Mesenchymal stem cell (in vitro differentiated cells and primary cell): Measurements from ENCODE around the gene IWS1.
"Not testable (repeated sequence)": the region's sequence is repeated elsewhere in the genome, so short reads cannot be mapped to it uniquely, and the experiment has no call there.

Experiments
- DNase-seq: peaks from one replicate; pipeline ENCODE4 v3.0.0-alpha.2; 2013
- H2AFZ ChIP-seq: one replicate; pipeline ENCODE4 v1.6.1; 2013; ENCODE audit warnings: low read depth, mild to moderate bottlenecking, control low read depth, inconsistent platforms, low read length, moderate library complexity
- H2AK5ac ChIP-seq: 2 replicates; pipeline ENCODE4 v1.6.1; 2013; ENCODE audit warnings: low read length, moderate library complexity, mild to moderate bottlenecking, inconsistent platforms; ENCODE audit not compliant: severe bottlenecking
- H2BK120ac ChIP-seq: one replicate; pipeline ENCODE4 v1.6.1; 2013; ENCODE audit warnings: low read depth, mild to moderate bottlenecking, inconsistent platforms, low read length, moderate library complexity
- H2BK12ac ChIP-seq, 2 experiments: one replicate each; pipeline ENCODE4 v1.6.1; 2013; ENCODE audit warnings: inconsistent platforms in 2 of 2, low read length in 2 of 2, mild to moderate bottlenecking in 2 of 2, moderate library complexity in 2 of 2, control low read depth in 1 of 2
- H2BK15ac ChIP-seq: one replicate; pipeline ENCODE4 v1.6.1; 2013; ENCODE audit warnings: mild to moderate bottlenecking, low read depth, inconsistent platforms; ENCODE audit not compliant: poor library complexity, severe bottlenecking
- H2BK5ac ChIP-seq: 2 replicates; pipeline ENCODE4 v1.6.1; 2013; ENCODE audit warnings: low read depth, mild to moderate bottlenecking, low read length, control low read depth, inconsistent platforms; ENCODE audit not compliant: poor library complexity, severe bottlenecking
- H3K14ac ChIP-seq, 2 experiments: one replicate each; pipeline ENCODE4 v1.6.1; 2013; ENCODE audit warnings: inconsistent platforms in 2 of 2, low read length in 2 of 2, control low read depth in 1 of 2, mild to moderate bottlenecking in 1 of 2, moderate library complexity in 1 of 2
- H3K18ac ChIP-seq, 2 experiments: one replicate each; pipeline ENCODE4 v1.6.1; 2013; ENCODE audit warnings: inconsistent platforms in 2 of 2, low read length in 2 of 2, control low read depth in 1 of 2, low read depth in 1 of 2, mild to moderate bottlenecking in 1 of 2
- H3K23ac ChIP-seq, 2 experiments: one replicate each; pipeline ENCODE4 v1.6.1; 2013; ENCODE audit warnings: inconsistent platforms in 2 of 2, low read length in 2 of 2, mild to moderate bottlenecking in 2 of 2, moderate library complexity in 2 of 2, control low read depth in 1 of 2
- H3K27ac ChIP-seq: 2 replicates; pipeline ENCODE4 v1.5.1; 2013; ENCODE audit warnings: mild to moderate bottlenecking, moderate library complexity, low read length, control low read depth, inconsistent platforms; ENCODE audit not compliant: poor library complexity, severe bottlenecking
- H3K27me3 ChIP-seq, 2 experiments: 2 replicates each; pipeline versions ENCODE4 v1.6.1 to v1.7.0; 2013; ENCODE audit warnings: low read length in 2 of 2, mild to moderate bottlenecking in 2 of 2, moderate library complexity in 2 of 2, control low read depth in 1 of 2, inconsistent platforms in 1 of 2; ENCODE audit not compliant: control insufficient read depth in 1 of 2, insufficient read depth in 1 of 2
- H3K36me3 ChIP-seq, 2 experiments: 2 replicates each; pipeline versions ENCODE4 v1.6.1 to v1.7.0; 2013; ENCODE audit warnings: low read length in 2 of 2, control low read depth in 1 of 2, inconsistent platforms in 1 of 2, low read depth in 1 of 2, mild to moderate bottlenecking in 1 of 2; ENCODE audit not compliant: insufficient read depth in 2 of 2, control insufficient read depth in 1 of 2
- H3K4ac ChIP-seq, 2 experiments: one replicate each; pipeline ENCODE4 v1.6.1; 2013; ENCODE audit warnings: inconsistent platforms in 2 of 2, low read length in 2 of 2, mild to moderate bottlenecking in 2 of 2, moderate library complexity in 2 of 2, control low read depth in 1 of 2, low read depth in 1 of 2
- H3K4me1 ChIP-seq: 2 replicates; pipeline ENCODE4 v1.6.1; 2013; ENCODE audit warnings: low read depth, low read length, control low read depth; ENCODE audit not compliant: control insufficient read depth, insufficient read depth
- H3K4me2 ChIP-seq: 2 replicates; pipeline ENCODE4 v1.6.1; 2013; ENCODE audit warnings: low read length, mild to moderate bottlenecking, inconsistent platforms; ENCODE audit not compliant: poor library complexity, severe bottlenecking
- H3K4me3 ChIP-seq, 2 experiments: 2 replicates each; pipeline versions ENCODE4 v1.5.1 to v1.7.0; 2013; ENCODE audit warnings: low read length in 2 of 2, mild to moderate bottlenecking in 2 of 2, control low read depth in 1 of 2, low read depth in 1 of 2; ENCODE audit not compliant: insufficient read depth in 1 of 2
- H3K79me1 ChIP-seq: replicated peaks from 2 replicates; pipeline ENCODE4 v1.6.1; 2013; ENCODE audit warnings: mild to moderate bottlenecking, control low read depth, low read length, inconsistent platforms; ENCODE audit not compliant: poor library complexity, severe bottlenecking
- H3K9ac ChIP-seq: 2 replicates; pipeline ENCODE4 v1.7.0; 2013; ENCODE audit warnings: mild to moderate bottlenecking, low read length, moderate library complexity
- H3K9me3 ChIP-seq: 2 replicates; pipeline ENCODE4 v1.7.0; 2013; ENCODE audit warnings: mild to moderate bottlenecking, low read length; ENCODE audit not compliant: control insufficient read depth
- H4K8ac ChIP-seq: one replicate; pipeline ENCODE4 v1.6.1; 2013; ENCODE audit warnings: inconsistent platforms, mild to moderate bottlenecking, low read length, moderate library complexity
- H4K91ac ChIP-seq: one replicate; pipeline ENCODE4 v1.6.1; 2013; ENCODE audit warnings: mild to moderate bottlenecking, low read length, inconsistent platforms
- WGBS: methylation state at CpG from one replicate; pipeline ENCODE4 v1.1.7; 2013; ENCODE audit warnings: mixed read lengths; 5-methylcytosine and 5-hydroxymethylcytosine counted together

Gene IWS1

DNA sequence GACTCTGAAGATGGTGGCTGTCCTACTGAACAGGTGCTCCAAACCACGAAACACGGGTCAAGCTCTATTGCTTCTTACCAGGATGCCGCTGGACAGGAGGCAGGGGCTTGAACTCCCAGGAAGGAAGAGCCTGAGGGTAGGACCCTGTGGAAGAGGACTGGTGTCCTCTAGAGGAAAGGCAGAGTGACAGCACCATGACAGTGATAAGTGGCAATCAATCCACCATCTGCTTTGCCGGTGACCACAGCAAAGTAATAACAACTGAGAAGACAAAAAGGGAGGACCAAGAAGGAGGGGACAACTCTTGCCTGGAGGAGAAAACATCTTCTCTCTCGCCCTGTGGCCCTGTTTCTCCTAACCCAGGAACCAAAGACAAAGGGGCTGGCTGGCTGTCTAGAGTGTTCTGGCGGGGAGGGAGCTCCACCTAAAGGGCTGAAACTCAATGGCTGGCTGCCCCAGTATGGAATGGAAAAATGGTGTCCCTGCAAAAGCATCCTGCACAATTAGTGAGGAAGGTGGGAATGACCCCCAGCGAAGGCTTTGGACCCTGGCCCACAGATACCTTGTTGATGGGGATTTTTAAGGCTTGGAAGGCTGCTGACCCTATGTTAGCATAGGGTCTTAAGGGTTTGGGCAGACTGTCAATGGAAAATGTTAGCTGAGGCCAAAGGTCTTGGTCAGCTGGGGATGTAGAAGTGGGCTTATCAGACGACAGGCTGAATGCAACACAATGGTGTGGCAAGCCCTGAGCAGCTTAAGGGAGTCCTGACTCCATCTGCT lies 72.7 kb downstream of the IWS1 start:
- Histone ChIP-seq H3K4me2 (no peak overlapping the region), H4K91ac (no peak overlapping the region), H2BK5ac (no peak overlapping the region), H3K4ac (no peak overlapping the region), H2BK12ac (no peak overlapping the region), H3K9ac (no peak overlapping the region), H3K79me1 (no peaks in the 10 kb centered on the region), H3K27me3 (no peaks in the 10 kb centered on the region), H3K36me3 (peaks cover 0 to 10% of the 10 kb centered on the region in 2 experiments), H2BK120ac (no peak overlapping the region), H3K18ac (no peak overlapping the region), H2AFZ (no peak overlapping the region), H3K23ac (peak overlapping the region in 1 of 2 experiments; percentile 53), H3K4me3 (no peak overlapping the region), H3K9me3 (no peaks in the 10 kb centered on the region), H2AK5ac (no peak overlapping the region), H4K8ac (no peak overlapping the region), H3K14ac (no peak overlapping the region), H3K27ac (no peak overlapping the region), H2BK15ac (peak overlapping the region; percentile 57), H3K4me1 (peaks cover 2% of the 10 kb centered on the region)
- 87% methylated on average over 8 of the region's 8 CpGs for WGBS
- DNase-seq: peak; percentile 8

DNA sequence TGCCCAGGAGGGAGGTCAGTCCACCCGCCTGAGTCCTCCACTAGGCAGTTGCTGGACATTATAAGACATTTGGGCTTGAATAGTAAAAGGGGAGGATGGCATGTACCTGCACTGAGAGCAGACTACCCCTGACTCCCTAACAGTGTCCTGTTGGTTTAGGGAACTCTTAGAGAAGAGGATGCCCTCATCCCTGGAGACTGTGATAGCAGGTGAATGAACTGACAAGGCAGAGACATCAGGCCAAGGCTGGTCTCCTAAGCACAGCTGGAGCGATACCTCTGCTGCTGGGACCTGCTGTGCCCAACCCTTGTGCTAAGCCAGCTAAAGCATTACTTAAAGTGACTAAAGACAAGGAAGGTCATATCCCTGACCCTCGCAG lies 73.3 kb downstream of the IWS1 start:
- 95% methylated on average over 3 of the region's 3 CpGs for WGBS
- H4K8ac ChIP-seq: no peak overlapping the region
- H3K4me1 ChIP-seq: peaks cover 2% of the 10 kb centered on the region
- no peak overlapping the region for H3K9ac ChIP-seq
- no peak for DNase-seq
- H3K14ac ChIP-seq: no peak overlapping the region
- no peak overlapping the region for H3K23ac ChIP-seq
- no peak overlapping the region for H2BK12ac ChIP-seq
- no peaks in the 10 kb centered on the region for H3K79me1 ChIP-seq
- H2BK15ac ChIP-seq: no peak overlapping the region
- no peak overlapping the region for H3K27ac ChIP-seq
- peaks cover 0 to 10% of the 10 kb centered on the region in 2 experiments for H3K36me3 ChIP-seq
- no peak overlapping the region for H4K91ac ChIP-seq
- no peak overlapping the region for H3K4me3 ChIP-seq
- H3K4me2 ChIP-seq: no peak overlapping the region
- H3K9me3 ChIP-seq: no peaks in the 10 kb centered on the region
- no peak overlapping the region for H2AFZ ChIP-seq
- no peak overlapping the region for H3K18ac ChIP-seq
- no peaks in the 10 kb centered on the region for H3K27me3 ChIP-seq
- no peak overlapping the region for H2BK120ac ChIP-seq
- H3K4ac ChIP-seq: no peak overlapping the region
- H2AK5ac ChIP-seq: no peak overlapping the region
- no peak overlapping the region for H2BK5ac ChIP-seq

- not testable (repeated sequence) for H3K18ac ChIP-seq, H3K27ac ChIP-seq, H2AK5ac ChIP-seq, H3K4me1 ChIP-seq, H3K4me3 ChIP-seq, H2BK15ac ChIP-seq, H3K14ac ChIP-seq, H3K79me1 ChIP-seq, H2BK12ac ChIP-seq, H3K4me2 ChIP-seq, H3K9ac ChIP-seq, H3K4ac ChIP-seq, H2BK120ac ChIP-seq, H3K36me3 ChIP-seq, DNase-seq, H2AFZ ChIP-seq, H3K9me3 ChIP-seq, H2BK5ac ChIP-seq, H4K91ac ChIP-seq, H3K23ac ChIP-seq, H3K27me3 ChIP-seq, H4K8ac ChIP-seq
- 96% methylated on average over 8 of the region's 8 CpGs for WGBS
Measured at GRCh38 chr2:127452423-127452822, 73.9 kb downstream of the IWS1 start.

GRCh38 chr2:127451981-127452380 lies 74.3 kb downstream of the IWS1 start:
- no peak overlapping the region for H2AK5ac ChIP-seq
- H3K18ac ChIP-seq: no peak overlapping the region
- no peak overlapping the region for H3K4me3 ChIP-seq
- H2BK120ac ChIP-seq: no peak overlapping the region
- H2BK15ac ChIP-seq: no peak overlapping the region
- peak overlapping the region in 1 of 2 experiments; percentile 36 for H3K14ac ChIP-seq
- no peaks in the 10 kb centered on the region for H3K27me3 ChIP-seq
- 88% methylated on average over 6 of the region's 6 CpGs for WGBS
- H4K91ac ChIP-seq: peak overlapping the region; percentile 29
- H3K4me2 ChIP-seq: no peak overlapping the region
- H3K9ac ChIP-seq: no peak overlapping the region
- no peaks in the 10 kb centered on the region for H3K9me3 ChIP-seq
- H3K27ac ChIP-seq: no peak overlapping the region
- H2BK12ac ChIP-seq: no peak overlapping the region
- no peak overlapping the region for H4K8ac ChIP-seq
- no peak for DNase-seq
- peaks cover 2% of the 10 kb centered on the region for H3K4me1 ChIP-seq
- peaks cover 0 to 10% of the 10 kb centered on the region in 2 experiments for H3K36me3 ChIP-seq
- H2BK5ac ChIP-seq: no peak overlapping the region
- H3K23ac ChIP-seq: no peak overlapping the region
- H2AFZ ChIP-seq: no peak overlapping the region
- no peak overlapping the region for H3K4ac ChIP-seq
- no peaks in the 10 kb centered on the region for H3K79me1 ChIP-seq
